Medulla oblongata (tissue), 1 donor: ENCODE results near the gene KANSL1L.

ENCODE experiments used
- DNase-seq: peaks from one replicate; pipeline ENCODE4 v3.0.0-alpha.2; 2015; ENCODE audit errors: extremely low spot score

KANSL1L gene

GRCh38 chr2:209993968-209994367 lies 177.2 kb downstream of the KANSL1L start:
- DNase-seq, result no peak

- DNase-seq, result no peak
Observed at GRCh38 chr2:209990838-209991237, 180.4 kb downstream of the KANSL1L start.

GRCh38 chr2:209988010-209988409 lies 183.2 kb downstream of the KANSL1L start:
- DNase-seq, result no peak

GRCh38 chr2:209986415-209986814 lies 184.8 kb downstream of the KANSL1L start:
- no peak for DNase-seq

GRCh38 chr2:209985874-209986273 lies 185.3 kb downstream of the KANSL1L start:
- DNase-seq, result peak; percentile 42

GRCh38 chr2:209984291-209984690 lies 186.9 kb downstream of the KANSL1L start:
- DNase-seq, result no peak

- peak; percentile 78 for DNase-seq
Observed at GRCh38 chr2:209977386-209978239, 193.6 kb downstream of the KANSL1L start.

- DNase-seq, result no peak
Observed at GRCh38 chr2:209976698-209977385, 194.4 kb downstream of the KANSL1L start.

GRCh38 chr2:209974576-209974975 lies 196.6 kb downstream of the KANSL1L start:
- DNase-seq, result no peak

GRCh38 chr2:209973328-209973727 lies 197.9 kb downstream of the KANSL1L start:
- DNase-seq, result no peak
